K562 (cell line): ENCODE results near the gene ITGA7.

Experiments
- CBX5 ChIP-seq: IDR thresholded peaks from 2 replicates; pipeline ENCODE4 v1.6.1; 2014; ENCODE audit warnings: low read depth, borderline replicate concordance
- ESRRA ChIP-seq: fragments of 450-650 bp; IDR thresholded peaks from 2 replicates; pipeline ENCODE4 v1.6.1; 2014; ENCODE audit warnings: low read depth, mild to moderate bottlenecking, moderate library complexity, borderline replicate concordance
- KLF10 ChIP-seq: fragments of 250-450 bp; sonication (Bioruptor Pico); IDR thresholded peaks from 2 replicates; pipeline ENCODE4 v1.6.1; 2021; ENCODE audit warnings: matching md5 sums
- SREBF2 ChIP-seq: sonication (generic); formaldehyde crosslinking; IDR thresholded peaks from 2 replicates; pipeline ENCODE4 v1.4.0; 2020; ENCODE audit warnings: mild to moderate bottlenecking, missing genetic modification reagents
- TRIM28 ChIP-seq: fragments of 450-650 bp; IDR thresholded peaks from 2 replicates; pipeline ENCODE4 v1.6.1; 2017
- ZC3H4 ChIP-seq: sonication (generic); formaldehyde crosslinking; IDR thresholded peaks from 2 replicates; pipeline ENCODE4 v1.9.0; 2021; ENCODE audit warnings: missing genetic modification reagents, borderline replicate concordance
- TF ChIP-seq, protein P1 (sequence below), 3 experiments: IDR thresholded peaks in 2 of 3; conservative IDR thresholded peaks in 1 of 3; 2 replicates each; pipeline ENCODE4 v1.5.1; 2011 to 2012; ENCODE audit warnings: low read length in 3 of 3, mild to moderate bottlenecking in 3 of 3, control low read depth in 2 of 3, improper control_type of control experiment in 1 of 3, inconsistent platforms in 1 of 3, low read depth in 1 of 3, mixed read lengths in 1 of 3, moderate library complexity in 1 of 3; ENCODE audit not compliant: insufficient read depth in 2 of 3

DNA sequence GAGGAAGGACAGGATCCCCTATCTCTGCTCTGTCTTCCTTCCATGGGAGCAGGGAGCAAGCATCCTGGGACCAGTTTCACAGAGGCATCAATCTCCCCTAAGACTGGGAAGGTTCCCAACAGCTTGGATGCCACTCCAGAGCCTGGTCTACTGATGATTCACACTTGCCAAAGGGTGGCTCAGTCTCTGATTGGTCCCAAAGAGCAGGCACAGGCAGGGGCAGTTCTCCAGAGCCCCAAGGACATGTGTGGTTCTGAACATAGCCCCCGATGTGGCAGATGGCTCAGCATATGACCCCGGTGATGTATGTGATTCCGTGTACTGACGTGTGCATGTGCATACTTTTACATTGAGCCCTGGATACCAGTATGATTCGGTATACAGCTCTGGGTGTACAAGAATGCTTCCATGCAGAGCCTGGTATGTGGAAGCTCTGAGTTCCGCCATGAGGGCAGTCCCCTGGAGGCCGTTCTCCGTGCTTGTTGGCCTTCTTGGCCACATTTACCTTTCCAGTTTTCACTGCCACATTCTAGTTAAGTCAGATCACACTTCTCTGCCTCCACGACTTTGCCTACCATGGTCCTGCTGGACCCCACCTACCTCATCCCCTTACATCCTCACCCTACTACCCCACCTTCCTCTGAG, 21.2 kb downstream of the ITGA7 start:
- TF ChIP-seq, protein P1, sequence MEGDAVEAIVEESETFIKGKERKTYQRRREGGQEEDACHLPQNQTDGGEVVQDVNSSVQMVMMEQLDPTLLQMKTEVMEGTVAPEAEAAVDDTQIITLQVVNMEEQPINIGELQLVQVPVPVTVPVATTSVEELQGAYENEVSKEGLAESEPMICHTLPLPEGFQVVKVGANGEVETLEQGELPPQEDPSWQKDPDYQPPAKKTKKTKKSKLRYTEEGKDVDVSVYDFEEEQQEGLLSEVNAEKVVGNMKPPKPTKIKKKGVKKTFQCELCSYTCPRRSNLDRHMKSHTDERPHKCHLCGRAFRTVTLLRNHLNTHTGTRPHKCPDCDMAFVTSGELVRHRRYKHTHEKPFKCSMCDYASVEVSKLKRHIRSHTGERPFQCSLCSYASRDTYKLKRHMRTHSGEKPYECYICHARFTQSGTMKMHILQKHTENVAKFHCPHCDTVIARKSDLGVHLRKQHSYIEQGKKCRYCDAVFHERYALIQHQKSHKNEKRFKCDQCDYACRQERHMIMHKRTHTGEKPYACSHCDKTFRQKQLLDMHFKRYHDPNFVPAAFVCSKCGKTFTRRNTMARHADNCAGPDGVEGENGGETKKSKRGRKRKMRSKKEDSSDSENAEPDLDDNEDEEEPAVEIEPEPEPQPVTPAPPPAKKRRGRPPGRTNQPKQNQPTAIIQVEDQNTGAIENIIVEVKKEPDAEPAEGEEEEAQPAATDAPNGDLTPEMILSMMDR (IDR thresholded peaks at IDR 0.05 in 2 of 3, conservative IDR thresholded peaks at IDR 0.05 in 1 of 3; ENCODE audit: insufficient read depth in 2 of 3, low read depth in 1 of 3, low read length in 3 of 3): no peak
- TF ChIP-seq TRIM28 (no peak), KLF10 (CRISPR knock-in tag) (no peak), ZC3H4 (CRISPR knock-in tag) (no peak), ESRRA (no peak), SREBF2 (CRISPR knock-in tag) (no peak), CBX5 (no peak)
